Gastrocnemius medialis (tissue), 4 donors: ENCODE data around the gene ZFHX3.

Experiments
- POLR2A ChIP-seq, 2 donors: fragments of 450-650 bp; IDR thresholded peaks; one replicate each; pipeline ENCODE4 v1.6.1; 2017; ENCODE audit warnings: antibody characterized with exemption in 2 of 2, mild to moderate bottlenecking in 2 of 2, moderate library complexity in 2 of 2
- TF ChIP-seq, protein P1 (sequence below), 5 experiments: fragments of 450-650 bp in 3 of 5; fragments of 200-600 bp in 2 of 5; sonication (generic) in 2 of 5; IDR thresholded peaks in 4 of 5; conservative IDR thresholded peaks in 1 of 5; 1 replicate in 4 of 5; 2 replicates in 1 of 5; pipeline ENCODE4 v1.5.1; 2016 to 2019; ENCODE audit warnings: antibody characterized with exemption in 5 of 5, mild to moderate bottlenecking in 3 of 5, moderate library complexity in 3 of 5

DNA sequence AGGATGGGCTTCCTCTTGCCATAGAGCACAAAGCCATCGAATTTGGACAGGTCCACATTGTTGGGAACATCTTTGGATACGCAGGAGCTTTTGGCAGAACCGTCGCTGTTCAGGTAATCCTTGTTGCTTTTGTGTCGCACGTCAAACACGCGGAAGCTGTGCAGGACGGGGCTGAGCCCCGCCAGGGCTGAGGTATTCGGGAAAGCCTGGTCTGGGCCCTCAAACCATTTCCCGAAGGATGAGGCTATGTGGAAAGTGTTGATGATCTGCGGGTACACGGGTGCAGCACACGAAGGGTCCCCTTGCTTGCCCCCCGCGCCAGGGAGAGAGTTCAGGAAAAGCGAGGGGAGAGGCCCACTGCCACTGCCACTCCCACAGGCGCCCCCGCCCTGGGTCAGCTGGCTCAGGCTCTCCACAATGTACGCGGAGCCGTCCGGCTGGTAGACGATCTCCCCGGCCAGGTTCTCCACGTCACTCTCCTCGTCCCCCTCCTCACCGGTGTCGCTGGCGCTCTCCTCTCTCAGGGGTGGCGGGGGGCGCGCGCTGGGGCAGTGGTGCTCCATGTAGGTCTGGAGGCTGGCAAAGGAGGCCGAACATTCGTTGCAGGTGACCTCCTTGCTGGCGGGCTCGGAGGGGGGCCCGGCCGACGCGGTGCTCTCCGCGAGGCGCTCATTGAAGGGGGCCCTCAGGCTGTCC is 88.5 kb downstream of the ZFHX3 start:
- no peak for TF ChIP-seq POLR2A (IDR thresholded peaks at IDR 0.05)
- TF ChIP-seq, protein P1, sequence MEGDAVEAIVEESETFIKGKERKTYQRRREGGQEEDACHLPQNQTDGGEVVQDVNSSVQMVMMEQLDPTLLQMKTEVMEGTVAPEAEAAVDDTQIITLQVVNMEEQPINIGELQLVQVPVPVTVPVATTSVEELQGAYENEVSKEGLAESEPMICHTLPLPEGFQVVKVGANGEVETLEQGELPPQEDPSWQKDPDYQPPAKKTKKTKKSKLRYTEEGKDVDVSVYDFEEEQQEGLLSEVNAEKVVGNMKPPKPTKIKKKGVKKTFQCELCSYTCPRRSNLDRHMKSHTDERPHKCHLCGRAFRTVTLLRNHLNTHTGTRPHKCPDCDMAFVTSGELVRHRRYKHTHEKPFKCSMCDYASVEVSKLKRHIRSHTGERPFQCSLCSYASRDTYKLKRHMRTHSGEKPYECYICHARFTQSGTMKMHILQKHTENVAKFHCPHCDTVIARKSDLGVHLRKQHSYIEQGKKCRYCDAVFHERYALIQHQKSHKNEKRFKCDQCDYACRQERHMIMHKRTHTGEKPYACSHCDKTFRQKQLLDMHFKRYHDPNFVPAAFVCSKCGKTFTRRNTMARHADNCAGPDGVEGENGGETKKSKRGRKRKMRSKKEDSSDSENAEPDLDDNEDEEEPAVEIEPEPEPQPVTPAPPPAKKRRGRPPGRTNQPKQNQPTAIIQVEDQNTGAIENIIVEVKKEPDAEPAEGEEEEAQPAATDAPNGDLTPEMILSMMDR (IDR thresholded peaks at IDR 0.05 in 4 of 5, conservative IDR thresholded peaks at IDR 0.05 in 1 of 5) = no peak
